Memory B cell (primary cell): Measurements from ENCODE around the gene THAP4.

Experiments
- ATAC-seq: fragments of 150-1000 bp; cut with Tn5 transposase; 2 replicates; pipeline ENCODE4 v1.10.0; 2021; ENCODE audit warnings: low read depth, mild to moderate bottlenecking, moderate library complexity
- DNase-seq, 2 donors: peaks; one replicate each; pipeline ENCODE4 v3.0.0; 2022; ENCODE audit warnings: low spot score in 2 of 2
- H3K27ac Mint-ChIP-seq: one replicate; pipeline ENCODE4 v1.8.0; 2022; ENCODE audit warnings: mild to moderate bottlenecking, moderate library complexity, mixed read lengths
- H3K27me3 Mint-ChIP-seq: one replicate; pipeline ENCODE4 v1.8.0; 2022; ENCODE audit warnings: mixed read lengths
- H3K36me3 Mint-ChIP-seq: one replicate; pipeline ENCODE4 v1.8.0; 2022; ENCODE audit warnings: mild to moderate bottlenecking, mixed read lengths
- H3K4me1 Mint-ChIP-seq: one replicate; pipeline ENCODE4 v1.8.0; 2022; ENCODE audit warnings: mixed read lengths
- H3K4me3 Mint-ChIP-seq: one replicate; pipeline ENCODE4 v1.8.0; 2022; ENCODE audit warnings: mild to moderate bottlenecking, moderate library complexity, mixed read lengths
- H3K9me3 Mint-ChIP-seq: one replicate; pipeline ENCODE4 v1.8.0; 2022; ENCODE audit warnings: mixed read lengths

THAP4 gene

GRCh38 chr2:241655516-241656189 is 18.7 kb upstream of the THAP4 start:
- Mint-ChIP-seq H3K4me3 (no peak overlapping the region), H3K9me3 (no peaks in the 10 kb centered on the region), H3K36me3 (peaks cover 38% of the 10 kb centered on the region), H3K27me3 (no peaks in the 10 kb centered on the region), H3K4me1 (no peaks in the 10 kb centered on the region), H3K27ac (peak overlapping the region; percentile 38)
- ATAC-seq: no peak
- no peak for DNase-seq

- H3K36me3 Mint-ChIP-seq: peaks cover 33% of the 10 kb centered on the region
- no peaks in the 10 kb centered on the region for H3K27me3 Mint-ChIP-seq
- DNase-seq (no peak), ATAC-seq (no peak)
- no peak overlapping the region for H3K27ac Mint-ChIP-seq
- H3K4me1 Mint-ChIP-seq: no peaks in the 10 kb centered on the region
- H3K9me3 Mint-ChIP-seq: no peaks in the 10 kb centered on the region
- no peak overlapping the region for H3K4me3 Mint-ChIP-seq
These were observed 17.6 kb upstream of the THAP4 start for GRCh38 chr2:241654551-241654950.

GRCh38 chr2:241653210-241653750 is 16.3 kb upstream of the THAP4 start:
- Mint-ChIP-seq H3K4me3 (no peak overlapping the region), H3K27me3 (no peaks in the 10 kb centered on the region), H3K36me3 (peaks cover 29% of the 10 kb centered on the region), H3K4me1 (peaks cover 5% of the 10 kb centered on the region), H3K27ac (no peak overlapping the region), H3K9me3 (no peaks in the 10 kb centered on the region)
- no peak for ATAC-seq
- no peak for DNase-seq

GRCh38 chr2:241652722-241653121 is 15.8 kb upstream of the THAP4 start:
- Mint-ChIP-seq H3K9me3 (no peaks in the 10 kb centered on the region), H3K4me3 (no peak overlapping the region), H3K27ac (peak overlapping the region; percentile 38), H3K36me3 (peaks cover 26% of the 10 kb centered on the region), H3K4me1 (peaks cover 5% of the 10 kb centered on the region), H3K27me3 (no peaks in the 10 kb centered on the region)
- no peak for ATAC-seq
- DNase-seq: no peak

GRCh38 chr2:241652142-241652541 is 15.2 kb upstream of the THAP4 start:
- no peaks in the 10 kb centered on the region for H3K9me3 Mint-ChIP-seq
- H3K27ac Mint-ChIP-seq: peak overlapping the region; percentile 38
- DNase-seq: no peak
- H3K4me1 Mint-ChIP-seq: peaks cover 5% of the 10 kb centered on the region
- H3K27me3 Mint-ChIP-seq: no peaks in the 10 kb centered on the region
- ATAC-seq: no peak
- H3K36me3 Mint-ChIP-seq: peaks cover 23% of the 10 kb centered on the region
- H3K4me3 Mint-ChIP-seq: no peak overlapping the region

- DNase-seq: no peak
- H3K4me3 Mint-ChIP-seq: no peak overlapping the region
- no peaks in the 10 kb centered on the region for H3K27me3 Mint-ChIP-seq
- peaks cover 8% of the 10 kb centered on the region for H3K4me1 Mint-ChIP-seq
- no peaks in the 10 kb centered on the region for H3K9me3 Mint-ChIP-seq
- no peak for ATAC-seq
- no peak overlapping the region for H3K27ac Mint-ChIP-seq
- peaks cover 9% of the 10 kb centered on the region for H3K36me3 Mint-ChIP-seq
These were observed 13.0 kb upstream of the THAP4 start for GRCh38 chr2:241649927-241650326.

GRCh38 chr2:241649404-241649803 is 12.4 kb upstream of the THAP4 start:
- no peak overlapping the region for H3K27ac Mint-ChIP-seq
- H3K36me3 Mint-ChIP-seq: peaks cover 8% of the 10 kb centered on the region
- no peak overlapping the region for H3K4me3 Mint-ChIP-seq
- H3K9me3 Mint-ChIP-seq: no peaks in the 10 kb centered on the region
- DNase-seq: no peak
- no peak for ATAC-seq
- H3K4me1 Mint-ChIP-seq: peaks cover 8% of the 10 kb centered on the region
- H3K27me3 Mint-ChIP-seq: no peaks in the 10 kb centered on the region

GRCh38 chr2:241648453-241648852 is 11.5 kb upstream of the THAP4 start:
- DNase-seq (no peak), ATAC-seq (no peak)
- no peak overlapping the region for H3K27ac Mint-ChIP-seq
- H3K27me3 Mint-ChIP-seq: no peaks in the 10 kb centered on the region
- no peak overlapping the region for H3K4me3 Mint-ChIP-seq
- H3K9me3 Mint-ChIP-seq: no peaks in the 10 kb centered on the region
- H3K36me3 Mint-ChIP-seq: peaks cover 8% of the 10 kb centered on the region
- H3K4me1 Mint-ChIP-seq: peaks cover 8% of the 10 kb centered on the region

- Mint-ChIP-seq H3K27ac (no peak overlapping the region), H3K27me3 (no peaks in the 10 kb centered on the region), H3K9me3 (no peaks in the 10 kb centered on the region), H3K4me1 (peaks cover 18% of the 10 kb centered on the region), H3K4me3 (no peak overlapping the region), H3K36me3 (no peaks in the 10 kb centered on the region)
- ATAC-seq: no peak
- no peak for DNase-seq
These were observed 9.1 kb upstream of the THAP4 start for GRCh38 chr2:241645915-241646645.

- Mint-ChIP-seq H3K4me3 (no peak overlapping the region), H3K9me3 (no peaks in the 10 kb centered on the region), H3K27me3 (no peaks in the 10 kb centered on the region), H3K4me1 (peaks cover 24% of the 10 kb centered on the region), H3K36me3 (peaks cover 3% of the 10 kb centered on the region), H3K27ac (no peak overlapping the region)
- ATAC-seq: no peak
- DNase-seq: no peak
These were observed 8.3 kb upstream of the THAP4 start for GRCh38 chr2:241645056-241645914.

- DNase-seq (no peak), ATAC-seq (no peak)
- H3K36me3 Mint-ChIP-seq: peaks cover 12% of the 10 kb centered on the region
- peaks cover 36% of the 10 kb centered on the region for H3K4me1 Mint-ChIP-seq
- no peaks in the 10 kb centered on the region for H3K9me3 Mint-ChIP-seq
- no peaks in the 10 kb centered on the region for H3K27me3 Mint-ChIP-seq
- H3K4me3 Mint-ChIP-seq: no peak overlapping the region
- no peak overlapping the region for H3K27ac Mint-ChIP-seq
These were observed 4.7 kb upstream of the THAP4 start for GRCh38 chr2:241641631-241642030.

GRCh38 chr2:241640165-241640795 is 3.3 kb upstream of the THAP4 start:
- peaks cover 38% of the 10 kb centered on the region for H3K4me1 Mint-ChIP-seq

GRCh38 chr2:241639385-241639784 is 2.4 kb upstream of the THAP4 start:
- Mint-ChIP-seq H3K36me3 (peaks cover 12% of the 10 kb centered on the region), H3K27me3 (no peaks in the 10 kb centered on the region), H3K4me3 (no peak overlapping the region), H3K9me3 (no peaks in the 10 kb centered on the region), H3K4me1 (peaks cover 38% of the 10 kb centered on the region), H3K27ac (no peak overlapping the region)
- no peak for DNase-seq
- ATAC-seq: no peak

More at GRCh38 chr2:241640165-241640795, 3.3 kb upstream of the THAP4 start:
- ATAC-seq: no peak
- peak overlapping the region; percentile 8 for H3K27ac Mint-ChIP-seq
- no peaks in the 10 kb centered on the region for H3K9me3 Mint-ChIP-seq
- no peaks in the 10 kb centered on the region for H3K27me3 Mint-ChIP-seq
- no peak for DNase-seq
- no peak overlapping the region for H3K4me3 Mint-ChIP-seq
- peaks cover 12% of the 10 kb centered on the region for H3K36me3 Mint-ChIP-seq
